ENCODE results near the gene TVP23B.
"Not testable (repeated sequence)": the region's sequence is repeated elsewhere in the genome, so short reads cannot be mapped to it uniquely, and the experiment has no call there.

TVP23B gene

GRCh38 chr17:18780991-18781718 lies at the start of gene TVP23B:
Gene TVP23B (plus strand): TSS chr17:18781183. CDS start chr17:18781294, 111 bp downstream.
- in situ Hi-C loops (cut with HindIII; ENCODE audit: low pct_ligation_motif_present, low pct_unique_long_range_greater_than_20kb, low sequenced_read_pairs): not testable (repeated sequence)
- DNase-seq: peak; percentile 96

- in situ Hi-C loops (cut with HindIII; ENCODE audit: low pct_ligation_motif_present, low pct_unique_long_range_greater_than_20kb, low sequenced_read_pairs); DNase-seq: not testable (repeated sequence)
Observed at GRCh38 chr17:18732438-18732837, 48.5 kb upstream of the TVP23B start.

GRCh38 chr17:18733350-18733749 lies 47.6 kb upstream of the TVP23B start:
- DNase-seq; in situ Hi-C loops (cut with HindIII; ENCODE audit: low pct_ligation_motif_present, low pct_unique_long_range_greater_than_20kb, low sequenced_read_pairs): not testable (repeated sequence)

- in situ Hi-C loops (cut with HindIII; ENCODE audit: low pct_ligation_motif_present, low pct_unique_long_range_greater_than_20kb, low sequenced_read_pairs); DNase-seq: not testable (repeated sequence)
Observed at GRCh38 chr17:18739616-18740391, 41.2 kb upstream of the TVP23B start.

- in situ Hi-C loops (cut with HindIII; ENCODE audit: low pct_ligation_motif_present, low pct_unique_long_range_greater_than_20kb, low sequenced_read_pairs); DNase-seq: not testable (repeated sequence)
Observed at GRCh38 chr17:18741228-18741627, 39.8 kb upstream of the TVP23B start.

GRCh38 chr17:18743699-18744421 lies 37.1 kb upstream of the TVP23B start, which contains the start of gene FBXW10:
Gene FBXW10 (plus strand): TSS chr17:18744054. CDS start chr17:18744245, 191 bp downstream.
- DNase-seq; in situ Hi-C loops (cut with HindIII; ENCODE audit: low pct_ligation_motif_present, low pct_unique_long_range_greater_than_20kb, low sequenced_read_pairs): not testable (repeated sequence)

- in situ Hi-C loops (cut with HindIII; ENCODE audit: low pct_ligation_motif_present, low pct_unique_long_range_greater_than_20kb, low sequenced_read_pairs); DNase-seq: not testable (repeated sequence)
Observed at GRCh38 chr17:18744726-18745125, 36.3 kb upstream of the TVP23B start.

GRCh38 chr17:18746551-18746950 lies 34.4 kb upstream of the TVP23B start:
- in situ Hi-C loops (cut with HindIII; ENCODE audit: low pct_ligation_motif_present, low pct_unique_long_range_greater_than_20kb, low sequenced_read_pairs); DNase-seq: not testable (repeated sequence)

GRCh38 chr17:18747501-18747900 lies 33.5 kb upstream of the TVP23B start:
- in situ Hi-C loops (cut with HindIII; ENCODE audit: low pct_ligation_motif_present, low pct_unique_long_range_greater_than_20kb, low sequenced_read_pairs); DNase-seq: not testable (repeated sequence)

- in situ Hi-C loops (cut with HindIII; ENCODE audit: low pct_ligation_motif_present, low pct_unique_long_range_greater_than_20kb, low sequenced_read_pairs); DNase-seq: not testable (repeated sequence)
Observed at GRCh38 chr17:18750242-18750641, 30.7 kb upstream of the TVP23B start.

GRCh38 chr17:18753829-18754409 lies 27.1 kb upstream of the TVP23B start:
- DNase-seq; in situ Hi-C loops (cut with HindIII; ENCODE audit: low pct_ligation_motif_present, low pct_unique_long_range_greater_than_20kb, low sequenced_read_pairs): not testable (repeated sequence)

GRCh38 chr17:18755969-18756368 lies 25.0 kb upstream of the TVP23B start:
- in situ Hi-C loops (cut with HindIII; ENCODE audit: low pct_ligation_motif_present, low pct_unique_long_range_greater_than_20kb, low sequenced_read_pairs); DNase-seq: not testable (repeated sequence)

GRCh38 chr17:18757368-18758044 lies 23.5 kb upstream of the TVP23B start:
- in situ Hi-C loops (cut with HindIII; ENCODE audit: low pct_ligation_motif_present, low pct_unique_long_range_greater_than_20kb, low sequenced_read_pairs); DNase-seq: not testable (repeated sequence)

GRCh38 chr17:18758344-18758743 lies 22.6 kb upstream of the TVP23B start:
- in situ Hi-C loops (cut with HindIII; ENCODE audit: low pct_ligation_motif_present, low pct_unique_long_range_greater_than_20kb, low sequenced_read_pairs); DNase-seq: not testable (repeated sequence)

- DNase-seq; in situ Hi-C loops (cut with HindIII; ENCODE audit: low pct_ligation_motif_present, low pct_unique_long_range_greater_than_20kb, low sequenced_read_pairs): not testable (repeated sequence)
Observed at GRCh38 chr17:18760221-18760620, 20.8 kb upstream of the TVP23B start.

GRCh38 chr17:18770572-18770971 lies 10.4 kb upstream of the TVP23B start:
- DNase-seq; in situ Hi-C loops (cut with HindIII; ENCODE audit: low pct_ligation_motif_present, low pct_unique_long_range_greater_than_20kb, low sequenced_read_pairs): not testable (repeated sequence)

- in situ Hi-C loops (cut with HindIII; ENCODE audit: low pct_ligation_motif_present, low pct_unique_long_range_greater_than_20kb, low sequenced_read_pairs); DNase-seq: not testable (repeated sequence)
Observed at GRCh38 chr17:18771066-18771465, 9.9 kb upstream of the TVP23B start.

GRCh38 chr17:18772471-18772870 lies 8.5 kb upstream of the TVP23B start:
- DNase-seq: no peak
- in situ Hi-C loops (cut with HindIII; ENCODE audit: low pct_ligation_motif_present, low pct_unique_long_range_greater_than_20kb, low sequenced_read_pairs): no loop called here
